Liver (tissue), 3 donors: Measurements from ENCODE around the gene MEG3.

ENCODE experiments used
- CTCF ChIP-seq: fragments of 150-350 bp; IDR thresholded peaks from 2 replicates; pipeline ENCODE4 v1.5.1; 2017; ENCODE audit warnings: improper control_type of control experiment, low read depth, low read length; ENCODE audit not compliant: missing input control
- EGR1 ChIP-seq, 2 donors: IDR thresholded peaks; 2 replicates each; pipeline ENCODE4 v1.6.1; 2016 to 2018; ENCODE audit warnings: antibody characterized with exemption in 2 of 2, low read depth in 2 of 2
- FOXA1 ChIP-seq: IDR thresholded peaks from 2 replicates; pipeline ENCODE4 v1.6.1; 2016; ENCODE audit warnings: antibody characterized with exemption
- FOXA2 ChIP-seq: IDR thresholded peaks from 2 replicates; pipeline ENCODE4 v1.6.1; 2016; ENCODE audit warnings: antibody characterized with exemption
- GABPA ChIP-seq, 2 donors: IDR thresholded peaks in 1 of 2; conservative IDR thresholded peaks in 1 of 2; 2 replicates each; pipeline ENCODE4 v1.6.1; 2016; ENCODE audit warnings: antibody characterized with exemption in 2 of 2, mild to moderate bottlenecking in 1 of 2, moderate library complexity in 1 of 2
- JUND ChIP-seq, 2 donors: IDR thresholded peaks; 2 replicates each; pipeline ENCODE4 v1.6.1; 2016; ENCODE audit warnings: antibody characterized with exemption in 2 of 2
- NR2F2 ChIP-seq: IDR thresholded peaks from 2 replicates; pipeline ENCODE4 v1.6.1; 2016; ENCODE audit warnings: antibody characterized with exemption
- RAD21 ChIP-seq, 2 donors: IDR thresholded peaks; 2 replicates each; pipeline ENCODE4 v1.6.1; 2016; ENCODE audit warnings: antibody characterized with exemption in 2 of 2, mild to moderate bottlenecking in 2 of 2
- REST ChIP-seq: IDR thresholded peaks from 2 replicates; pipeline ENCODE4 v1.6.1; 2016; ENCODE audit warnings: antibody characterized with exemption, mild to moderate bottlenecking
- SP1 ChIP-seq: IDR thresholded peaks from 2 replicates; pipeline ENCODE4 v1.6.1; 2018; ENCODE audit warnings: antibody characterized with exemption, mild to moderate bottlenecking
- TAF1 ChIP-seq: conservative IDR thresholded peaks from 2 replicates; pipeline ENCODE4 v1.6.1; 2016; ENCODE audit warnings: antibody characterized with exemption, mild to moderate bottlenecking
- YY1 ChIP-seq: IDR thresholded peaks from 2 replicates; pipeline ENCODE4 v1.6.1; 2016; ENCODE audit warnings: antibody characterized with exemption, mild to moderate bottlenecking
- TF ChIP-seq, protein P1 (sequence below): IDR thresholded peaks from 2 replicates; pipeline ENCODE4 v1.6.1; 2016; ENCODE audit warnings: antibody characterized with exemption
- TF ChIP-seq, protein P2 (sequence below): IDR thresholded peaks from 2 replicates; pipeline ENCODE4 v1.6.1; 2016; ENCODE audit warnings: antibody characterized with exemption
- donor health status: healthy.
- donor health status: healthy.

DNA sequence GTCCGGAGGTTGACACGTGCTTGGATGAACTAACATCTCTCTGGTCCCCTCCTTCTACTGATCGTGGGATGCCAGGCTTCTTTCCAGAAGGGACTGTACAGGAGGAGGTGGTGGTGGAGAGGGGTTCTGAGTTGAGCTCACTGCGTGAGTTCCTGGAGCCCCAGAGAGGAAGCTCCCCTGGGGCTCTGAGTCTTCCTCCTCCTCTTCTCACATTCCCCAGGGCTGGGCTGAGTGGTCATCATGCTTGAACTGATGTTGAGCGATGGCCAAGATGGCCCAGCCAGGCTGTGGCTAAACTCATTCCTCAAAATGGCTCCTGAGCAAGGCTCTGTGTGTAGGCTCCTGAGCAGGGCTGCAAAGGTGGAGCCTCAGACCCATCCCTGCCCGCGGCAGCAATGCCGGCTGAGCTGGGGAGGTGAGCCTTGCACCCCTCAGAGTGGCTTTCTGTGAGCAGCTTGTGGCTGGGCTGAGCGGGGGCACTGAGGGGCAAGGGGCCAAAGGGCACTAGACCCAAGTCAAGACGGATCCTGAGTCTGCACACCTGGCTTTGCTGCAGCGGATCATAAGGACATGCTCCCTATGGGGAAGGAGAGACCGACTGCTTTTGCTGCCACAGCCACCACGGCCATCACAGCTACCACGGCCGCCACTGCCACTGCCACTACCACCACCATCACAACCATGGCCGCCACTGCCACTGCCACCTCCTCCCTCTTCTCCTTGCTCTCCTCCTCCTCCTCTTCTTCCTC lies 35.4 kb downstream of the MEG3 start:
- TF ChIP-seq SP1: no peak
- no peak for TF ChIP-seq EGR1 (IDR thresholded peaks at IDR 0.05; ENCODE audit: low read depth in 2 of 2)
- TF ChIP-seq CTCF: no peak
- TF ChIP-seq YY1: no peak
- no peak for TF ChIP-seq REST
- no peak for TF ChIP-seq JUND (IDR thresholded peaks at IDR 0.05)
- TF ChIP-seq FOXA2: no peak
- TF ChIP-seq, protein P1, sequence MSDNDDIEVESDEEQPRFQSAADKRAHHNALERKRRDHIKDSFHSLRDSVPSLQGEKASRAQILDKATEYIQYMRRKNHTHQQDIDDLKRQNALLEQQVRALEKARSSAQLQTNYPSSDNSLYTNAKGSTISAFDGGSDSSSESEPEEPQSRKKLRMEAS: no peak
- no peak for TF ChIP-seq TAF1
- TF ChIP-seq RAD21 (IDR thresholded peaks at IDR 0.05): no peak
- TF ChIP-seq NR2F2: no peak
- no peak for TF ChIP-seq GABPA (IDR thresholded peaks at IDR 0.05 in 1 of 2, conservative IDR thresholded peaks at IDR 0.05 in 1 of 2)
- TF ChIP-seq, protein P2, sequence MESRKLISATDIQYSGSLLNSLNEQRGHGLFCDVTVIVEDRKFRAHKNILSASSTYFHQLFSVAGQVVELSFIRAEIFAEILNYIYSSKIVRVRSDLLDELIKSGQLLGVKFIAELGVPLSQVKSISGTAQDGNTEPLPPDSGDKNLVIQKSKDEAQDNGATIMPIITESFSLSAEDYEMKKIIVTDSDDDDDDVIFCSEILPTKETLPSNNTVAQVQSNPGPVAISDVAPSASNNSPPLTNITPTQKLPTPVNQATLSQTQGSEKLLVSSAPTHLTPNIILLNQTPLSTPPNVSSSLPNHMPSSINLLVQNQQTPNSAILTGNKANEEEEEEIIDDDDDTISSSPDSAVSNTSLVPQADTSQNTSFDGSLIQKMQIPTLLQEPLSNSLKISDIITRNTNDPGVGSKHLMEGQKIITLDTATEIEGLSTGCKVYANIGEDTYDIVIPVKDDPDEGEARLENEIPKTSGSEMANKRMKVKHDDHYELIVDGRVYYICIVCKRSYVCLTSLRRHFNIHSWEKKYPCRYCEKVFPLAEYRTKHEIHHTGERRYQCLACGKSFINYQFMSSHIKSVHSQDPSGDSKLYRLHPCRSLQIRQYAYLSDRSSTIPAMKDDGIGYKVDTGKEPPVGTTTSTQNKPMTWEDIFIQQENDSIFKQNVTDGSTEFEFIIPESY: no peak
- no peak for TF ChIP-seq FOXA1
